Lower leg skin (tissue), 4 donors: ENCODE measurements around the gene CNPY3. TPM values are rescaled to one million over a fixed set of nuclear protein-coding genes. Genes with fewer than 3 reads are reported as not detected.

Source experiments
- DNase-seq, 2 donors: peaks; one replicate each; pipeline ENCODE4 v3.0.0-alpha.2; 2019; ENCODE audit warnings: low spot score in 2 of 2
- H3K4me3 ChIP-seq: fragments of 200-600 bp; sonication (generic); 2 replicates; pipeline ENCODE4 v1.5.1; 2017; ENCODE audit warnings: mild to moderate bottlenecking, low read depth; ENCODE audit not compliant: poor library complexity, severe bottlenecking
- CTCF ChIP-seq, 3 donors: fragments of 450-650 bp; IDR thresholded peaks; one replicate each; pipeline ENCODE4 v1.5.1; 2016; ENCODE audit warnings: antibody characterized with exemption in 3 of 3, mild to moderate bottlenecking in 3 of 3, moderate library complexity in 2 of 3
- POLR2A ChIP-seq, 2 donors: fragments of 450-650 bp; IDR thresholded peaks; one replicate each; pipeline ENCODE4 v1.6.1; 2016 to 2017; ENCODE audit warnings: antibody characterized with exemption in 2 of 2, mild to moderate bottlenecking in 1 of 2, moderate library complexity in 1 of 2
- WGBS, 2 donors: methylation state at CpG; one replicate each; pipeline ENCODE4 v1.1.5; 2018; 5-methylcytosine and 5-hydroxymethylcytosine counted together
- intact Hi-C: fragments of 100-400 bp; cut with DNase I; formaldehyde crosslinking; loops from one replicate; pipeline ENCODE4 v1.15.0; 2023; ENCODE audit warnings: low total_unique reads
- total RNA-seq, 4 donors: library from RNA; depleted of rRNA; stranded (reverse); fragments of >200 nt; gene quantifications; one replicate each; pipeline ENCODE4 v1.1.0, GENCODE V29; 2016

The CNPY3 gene
- total RNA-seq, 4 donors from 2014 or later, result 15.6 to 28.9 (median 19.7) TPM

- intact Hi-C loops, result no loop called here
- TF ChIP-seq POLR2A (IDR thresholded peaks at IDR 0.05), result no peak
- no peak for TF ChIP-seq CTCF (IDR thresholded peaks at IDR 0.05)
- WGBS, 2 donors, result 94 to 97% methylated on average over 9 to 12 of the region's 12 CpGs
Observed at GRCh38 chr6:42968126-42968701, 38.9 kb downstream of the CNPY3 start.

DNA sequence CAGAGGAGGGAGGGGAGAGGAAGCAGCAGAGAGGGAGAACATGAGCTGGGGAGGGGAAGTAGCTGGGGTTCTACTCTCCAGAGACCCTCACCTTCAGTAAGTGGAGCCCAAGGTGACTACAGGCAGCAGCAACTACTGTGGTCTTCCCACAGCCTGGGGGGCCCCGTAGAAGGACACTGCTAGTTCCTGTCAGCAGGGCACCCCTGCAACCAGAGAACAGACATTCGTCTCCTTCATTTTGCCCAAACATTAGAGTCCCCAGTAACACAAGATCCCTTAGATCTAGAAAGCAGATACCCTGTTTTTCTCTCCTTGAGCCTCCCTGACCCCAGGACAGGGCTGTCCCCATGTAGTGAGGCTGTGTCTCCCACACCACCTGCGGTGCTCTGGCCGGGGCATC, 39.5 kb downstream of the CNPY3 start:
- 92 to 93% methylated on average over 4 of the region's 4 CpGs for WGBS, 2 donors
- intact Hi-C loops, result no loop called here
- DNase-seq, result no peak

More at GRCh38 chr6:42968126-42968701, 38.9 kb downstream of the CNPY3 start:
- DNase-seq, result no peak
- H3K4me3 ChIP-seq, result no peak overlapping the region

DNA sequence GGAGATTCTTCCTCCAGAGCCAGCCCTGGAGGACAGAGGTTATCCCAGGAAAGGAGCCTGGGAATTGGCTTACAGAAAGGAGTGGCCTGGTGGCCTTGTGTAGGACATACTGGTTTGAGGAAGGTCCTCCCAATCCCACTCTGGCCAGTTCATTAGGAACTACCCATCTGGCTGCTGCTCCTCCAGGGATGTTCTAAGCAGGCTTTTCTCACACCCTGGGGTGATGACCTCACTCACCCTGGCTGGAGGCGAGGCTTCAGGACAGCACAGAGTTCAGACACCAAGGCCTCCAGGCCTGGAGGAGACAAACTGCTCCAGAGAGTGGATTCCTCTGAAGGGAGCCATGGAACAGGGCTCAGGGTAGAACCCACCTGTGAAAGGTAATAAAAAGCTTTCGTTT, 40.2 kb downstream of the CNPY3 start:
- DNase-seq, result no peak
- 88 to 94% methylated on average over 2 of the region's 2 CpGs for WGBS, 2 donors
- intact Hi-C loops, result no loop called here
- H3K4me3 ChIP-seq, result no peak overlapping the region
- no peak for TF ChIP-seq POLR2A (IDR thresholded peaks at IDR 0.05)
- no peak for TF ChIP-seq CTCF (IDR thresholded peaks at IDR 0.05)

More for the DNA sequence above, 39.5 kb downstream of the CNPY3 start:
- H3K4me3 ChIP-seq, result no peak overlapping the region
- TF ChIP-seq POLR2A (IDR thresholded peaks at IDR 0.05) (no peak), CTCF (IDR thresholded peaks at IDR 0.05) (no peak)

DNA sequence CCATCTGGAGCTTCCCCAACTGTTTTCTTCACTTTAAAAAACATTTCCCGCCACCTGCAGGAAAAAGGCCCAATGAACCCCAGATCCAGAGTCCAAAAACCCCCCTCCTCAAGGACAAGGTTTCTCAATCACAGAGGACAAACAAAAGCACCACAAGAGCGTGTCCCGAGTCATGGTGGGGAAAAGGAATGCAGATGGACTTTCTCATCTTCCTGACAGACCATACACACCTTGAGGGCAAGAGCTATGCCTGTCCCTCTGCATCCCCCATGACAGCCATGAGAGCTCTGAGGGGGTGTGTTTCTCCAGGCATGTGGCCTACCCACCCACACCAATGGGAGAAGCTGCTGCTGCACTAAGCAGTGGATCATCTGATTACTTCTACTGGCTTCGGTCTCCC, 40.7 kb downstream of the CNPY3 start:
- no peak for DNase-seq
- 87 to 93% methylated on average over 4 of the region's 4 CpGs for WGBS, 2 donors
- intact Hi-C loops, result no loop called here
- TF ChIP-seq POLR2A (IDR thresholded peaks at IDR 0.05), result no peak
- no peak for TF ChIP-seq CTCF (IDR thresholded peaks at IDR 0.05)
- H3K4me3 ChIP-seq, result no peak overlapping the region

GRCh38 chr6:42970871-42971612, 41.8 kb downstream of the CNPY3 start:
- WGBS, 2 donors, result 71 to 76% methylated on average over 4 of the region's 4 CpGs

More at GRCh38 chr6:42970871-42971612, 41.8 kb downstream of the CNPY3 start:
- intact Hi-C loops, result no loop called here
- no peak for DNase-seq
- no peak overlapping the region for H3K4me3 ChIP-seq
- TF ChIP-seq CTCF (IDR thresholded peaks at IDR 0.05) (no peak), POLR2A (IDR thresholded peaks at IDR 0.05) (no peak)
